Panc1 (cell line): Measurements from ENCODE around the gene DHX15. TPM values are rescaled to one million over a fixed set of nuclear protein-coding genes. Genes with fewer than 3 reads are reported as not detected.

Experiments used
- ATAC-seq: fragments of 200-7000 bp; cut with Tn5 transposase; 2 replicates; pipeline ENCODE4 v1.9.1; 2020; ENCODE audit warnings: mild to moderate bottlenecking, moderate library complexity
- BruUV-seq: library from RNA; stranded (reverse); fragments of 400-500 nt; replicated peaks from 2 replicates; lab custom pipeline; 2021; lab: Mats Ljungman, UMichigan
- CTCF ChIA-PET: fragments of 300-600 bp; sonication (Branson Sonifier 250); formaldehyde crosslinking; loops from one replicate; lab custom pipeline; 2022; ENCODE audit warnings: antibody characterized with exemption; lab: Charles Lee
- POLR2A ChIA-PET: fragments of 300-600 bp; sonication (Branson Sonifier 250); formaldehyde crosslinking; loops from one replicate; lab custom pipeline; 2022; ENCODE audit warnings: antibody characterized with exemption; lab: Charles Lee
- DNase-seq: peaks from one replicate; pipeline ENCODE4 v3.0.0-alpha.2; 2010; ENCODE audit warnings: low read depth, low spot score
- H3K27ac ChIP-seq: 2 replicates; pipeline ENCODE4 v1.5.1; 2011; ENCODE audit warnings: mild to moderate bottlenecking, low read length, inconsistent platforms
- H3K27me3 ChIP-seq: fragments of 200-500 bp; sonication (Bioruptor generic); 2 replicates; pipeline ENCODE4 v1.6.0; 2014; ENCODE audit warnings: low read length, inconsistent platforms; ENCODE audit not compliant: control insufficient read depth, insufficient read depth
- H3K36me3 ChIP-seq: fragments of 200-500 bp; sonication (Bioruptor generic); 2 replicates; pipeline ENCODE4 v1.5.1; 2014; ENCODE audit warnings: inconsistent platforms, mild to moderate bottlenecking, low read length, moderate library complexity; ENCODE audit not compliant: control insufficient read depth, insufficient read depth
- H3K4me1 ChIP-seq: 2 replicates; pipeline ENCODE4 v1.5.1; 2011; ENCODE audit warnings: inconsistent platforms, mild to moderate bottlenecking, low read length, moderate library complexity; ENCODE audit not compliant: control insufficient read depth, insufficient read depth
- H3K4me3 ChIP-seq, 2 experiments: 2 replicates each; pipeline ENCODE4 v1.5.1; 2011 to 2012; ENCODE audit warnings: low read depth in 2 of 2, low read length in 2 of 2, mild to moderate bottlenecking in 2 of 2, inconsistent platforms in 1 of 2, moderate library complexity in 1 of 2
- H3K9me3 ChIP-seq: fragments of 200-500 bp; sonication (Bioruptor generic); 2 replicates; pipeline ENCODE4 v1.5.1; 2014; ENCODE audit warnings: low read depth, mild to moderate bottlenecking, inconsistent platforms, low read length, moderate library complexity; ENCODE audit not compliant: control insufficient read depth, insufficient read depth
- CTCF ChIP-seq: fragments of 450-650 bp; IDR thresholded peaks from 2 replicates; pipeline ENCODE4 v1.5.1; 2017; ENCODE audit warnings: mild to moderate bottlenecking
- POLR2AphosphoS5 ChIP-seq: IDR thresholded peaks from 2 replicates; pipeline ENCODE4 v1.6.1; 2012; ENCODE audit warnings: mild to moderate bottlenecking, low read depth, low read length, moderate library complexity
- REST ChIP-seq, 2 experiments: IDR thresholded peaks; 2 replicates each; pipeline ENCODE4 v1.6.1; 2011 to 2012; ENCODE audit warnings: low read depth in 2 of 2, control low read depth in 1 of 2, low read length in 1 of 2, mild to moderate bottlenecking in 1 of 2, moderate library complexity in 1 of 2; ENCODE audit not compliant: insufficient read depth in 1 of 2
- SIN3A ChIP-seq: IDR thresholded peaks from 2 replicates; pipeline ENCODE4 v1.6.1; 2012; ENCODE audit warnings: low read depth, mild to moderate bottlenecking, low read length, moderate library complexity, borderline replicate concordance; ENCODE audit not compliant: insufficient read depth
- TCF7L2 ChIP-seq: IDR thresholded peaks from 2 replicates; pipeline ENCODE4 v1.6.1; 2011; ENCODE audit warnings: mild to moderate bottlenecking, low read depth, low read length, inconsistent platforms
- in situ Hi-C: cut with HindIII; loops from 2 replicates; pipeline ENCODE4 v1.10.0; 2016; ENCODE audit warnings: low sequenced_read_pairs, low pct_unique_long_range_greater_than_20kb
- intact Hi-C: fragments of 100-400 bp; cut with micrococcal nuclease; formaldehyde crosslinking; loops from one replicate; pipeline ENCODE4 v1.10.0; 2022; ENCODE audit not compliant: unreplicated experiment
- total RNA-seq: library from RNA; stranded (reverse); gene quantifications from one replicate; pipeline ENCODE4 v1.2.1, GENCODE V29; 2021; ENCODE audit not compliant: unreplicated experiment

Gene DHX15
- total RNA-seq, 1 experiment from 2014 or later = 118 TPM

GRCh38 chr4:24513718-24514117 lies 70.6 kb downstream of the DHX15 start:
- CTCF ChIA-PET = no interaction called here
- no peaks in the 10 kb centered on the region; the same call in 1 of the 2 replicates for H3K36me3 ChIP-seq
- H3K9me3 ChIP-seq = no peaks in the 10 kb centered on the region
- in situ Hi-C loops = no loop called here
- ATAC-seq (no peak), DNase-seq (no peak)
- H3K4me3 ChIP-seq = no peak overlapping the region
- no peaks in the 10 kb centered on the region for H3K27me3 ChIP-seq
- no peak overlapping the region for H3K27ac ChIP-seq
- POLR2A ChIA-PET = no interaction called here
- intact Hi-C loops = no loop called here
- TF ChIP-seq POLR2AphosphoS5 (no peak), REST (IDR thresholded peaks at IDR 0.05; ENCODE audit: insufficient read depth in 1 of 2, low read depth in 2 of 2, low read length in 1 of 2) (no peak), TCF7L2 (no peak), SIN3A (no peak), CTCF (no peak)
- BruUV-seq = no TSS peak
- no peaks in the 10 kb centered on the region for H3K4me1 ChIP-seq

- H3K36me3 ChIP-seq = no peaks in the 10 kb centered on the region
- intact Hi-C loops = no loop called here
- no peak for DNase-seq
- TF ChIP-seq REST (IDR thresholded peaks at IDR 0.05; ENCODE audit: insufficient read depth in 1 of 2, low read depth in 2 of 2, low read length in 1 of 2) = no peak
- no peak for TF ChIP-seq CTCF
- TF ChIP-seq POLR2AphosphoS5 = no peak
- no TSS peak for BruUV-seq
- CTCF ChIA-PET = no interaction called here
- ATAC-seq = no peak
- no peaks in the 10 kb centered on the region for H3K27me3 ChIP-seq
- no peak overlapping the region for H3K27ac ChIP-seq
- H3K4me1 ChIP-seq = no peaks in the 10 kb centered on the region
- in situ Hi-C loops = no loop called here
- POLR2A ChIA-PET = no interaction called here
- no peaks in the 10 kb centered on the region for H3K9me3 ChIP-seq
- no peak overlapping the region for H3K4me3 ChIP-seq
Measured at GRCh38 chr4:24511371-24512063, 72.8 kb downstream of the DHX15 start.
